Mucosa of descending colon (tissue), 3 donors: ENCODE measurements around the gene CIAO3. TPM values are rescaled to one million over a fixed set of nuclear protein-coding genes. Genes with fewer than 3 reads are reported as not detected.
"Not testable (repeated sequence)": the region's sequence is repeated elsewhere in the genome, so short reads cannot be mapped to it uniquely, and the experiment has no call there.

Experiments
- ATAC-seq: fragments of 200-7000 bp; cut with Tn5 transposase; one replicate; pipeline ENCODE4 v1.9.1; 2020; ENCODE audit warnings: mild to moderate bottlenecking, moderate library complexity
- DNase-seq, 3 donors: peaks; one replicate each; pipeline ENCODE4 v3.0.0-alpha.2; 2020
- H3K36me3 ChIP-seq: fragments of 200-600 bp; one replicate; pipeline ENCODE4 v1.8.0; 2021; ENCODE audit warnings: low read depth, mild to moderate bottlenecking
- H3K4me1 ChIP-seq: fragments of 200-600 bp; one replicate; pipeline ENCODE4 v1.8.0; 2021; ENCODE audit warnings: low read depth, mild to moderate bottlenecking
- H3K4me3 ChIP-seq: fragments of 200-600 bp; one replicate; pipeline ENCODE4 v1.8.0; 2021; ENCODE audit warnings: mild to moderate bottlenecking
- H3K9me3 ChIP-seq: fragments of 200-600 bp; one replicate; pipeline ENCODE4 v1.8.0; 2021; ENCODE audit warnings: mild to moderate bottlenecking
- CTCF ChIP-seq: fragments of 200-600 bp; IDR thresholded peaks from one replicate; pipeline ENCODE4 v1.8.0; 2022; ENCODE audit warnings: antibody characterized with exemption, mild to moderate bottlenecking
- intact Hi-C, 2 donors: fragments of 100-400 bp; cut with DNase I in 1 of 2; cut with micrococcal nuclease in 1 of 2; formaldehyde crosslinking; loops; one replicate each; pipeline versions ENCODE4 v1.11.0 to v1.11.1; 2022; cut with DNase I, micrococcal nuclease
- total RNA-seq, 3 donors: library from RNA; stranded (reverse); fragmentation: NEBNext Ultra II Directional in 2 of 3; extraction: Animal tissue kit (Norgen Biotek cat#: 25700) in 2 of 3; gene quantifications; one replicate each; pipeline versions ENCODE4 v1.2.1 to v1.2.4, GENCODE V29; 2021 to 2023
- donor health status: DM: no; HTN: no; CAD: no; lungs with moderate emphysema.
- donor health status: DM: no; HTN: no; CAD: no.
- donor health status: DM: no; HTN: yes; CAD: no.

Gene CIAO3
- total RNA-seq, 3 donors from 2014 or later: 37.7 to 48.7 (median 47.6) TPM

GRCh38 chr16:714558-715476 is 26.0 kb downstream of the CIAO3 start, which contains the start of gene METRN:
Gene METRN (plus strand): TSS chr16:715118. CDS start chr16:715290, 172 bp downstream.
- Histone ChIP-seq H3K4me3 (peak within 1 kb of the TSS; percentile 17), H3K9me3 (no peaks in the 10 kb centered on the region), H3K36me3 (no peaks in the 10 kb centered on the region), H3K4me1 (peaks cover 37% of the 10 kb centered on the region)
- ATAC-seq: peak; percentile 83
- DNase-seq: peak; percentile 92 to 96 (median 95)
- intact Hi-C loops: loop anchor here in 1 of 2 donors (10.0 kb wide), 1 partner anchor 340 kb away; no protein-coding TSS in a partner anchor
- TF ChIP-seq CTCF: no peak

GRCh38 chr16:714079-714478 is 26.7 kb downstream of the CIAO3 start:
- Histone ChIP-seq H3K36me3 (no peaks in the 10 kb centered on the region), H3K9me3 (no peaks in the 10 kb centered on the region), H3K4me3 (no peak overlapping the region), H3K4me1 (peaks cover 31% of the 10 kb centered on the region)
- intact Hi-C loops: loop anchor here in 1 of 2 donors (10.0 kb wide), 1 partner anchor 341 kb away; no protein-coding TSS in a partner anchor
- TF ChIP-seq CTCF: no peak
- DNase-seq (no peak), ATAC-seq (no peak)

- intact Hi-C loops: loop anchor here in 1 of 2 donors (10.0 kb wide), 1 partner anchor 342 kb away; no protein-coding TSS in a partner anchor
- DNase-seq: peak in 2 of 3 donors; percentile 54 to 66
- not testable (repeated sequence) for ATAC-seq, H3K4me3 ChIP-seq, H3K9me3 ChIP-seq, H3K36me3 ChIP-seq
- peaks cover 18% of the 10 kb centered on the region for H3K4me1 ChIP-seq
These were observed 28.0 kb downstream of the CIAO3 start for GRCh38 chr16:712740-713250.

GRCh38 chr16:711548-712320 is 29.1 kb downstream of the CIAO3 start:
- peak; percentile 88 for TF ChIP-seq CTCF
- DNase-seq (peak; percentile 82 to 88 (median 82)), ATAC-seq (peak; percentile 69)
- intact Hi-C loops: loop anchor here in 1 of 2 donors (10.0 kb wide), 1 partner anchor 343 kb away; no protein-coding TSS in a partner anchor
- Histone ChIP-seq H3K4me3 (no peak overlapping the region), H3K9me3 (no peaks in the 10 kb centered on the region), H3K4me1 (peaks cover 16% of the 10 kb centered on the region), H3K36me3 (no peaks in the 10 kb centered on the region)

- Histone ChIP-seq H3K9me3 (no peaks in the 10 kb centered on the region), H3K4me3 (no peak overlapping the region), H3K4me1 (peaks cover 10% of the 10 kb centered on the region), H3K36me3 (no peaks in the 10 kb centered on the region)
- DNase-seq (no peak), ATAC-seq (no peak)
- intact Hi-C loops: loop anchor here in 1 of 2 donors (10.0 kb wide), 1 partner anchor 344 kb away; no protein-coding TSS in a partner anchor
- no peak for TF ChIP-seq CTCF
These were observed 29.7 kb downstream of the CIAO3 start for GRCh38 chr16:711084-711483.
